IPS-20b (cell line): ENCODE data around the gene PGF.

Experiments
- H3K27ac ChIP-seq: one replicate; pipeline ENCODE4 v1.5.1; 2013; ENCODE audit warnings: low read length
- H3K27me3 ChIP-seq: 2 replicates; pipeline ENCODE4 v1.6.1; 2013; ENCODE audit warnings: mild to moderate bottlenecking, low read length, inconsistent platforms; ENCODE audit not compliant: insufficient read depth
- H3K36me3 ChIP-seq: 2 replicates; pipeline ENCODE4 v1.6.1; 2013; ENCODE audit warnings: low read depth, mild to moderate bottlenecking, inconsistent platforms, low read length, moderate library complexity; ENCODE audit not compliant: insufficient read depth
- H3K4me1 ChIP-seq: 2 replicates; pipeline ENCODE4 v1.6.1; 2013; ENCODE audit warnings: mild to moderate bottlenecking, control low read depth, inconsistent platforms, low read length, moderate library complexity; ENCODE audit not compliant: insufficient read depth
- H3K4me3 ChIP-seq: 2 replicates; pipeline ENCODE4 v1.5.1; 2013; ENCODE audit warnings: mild to moderate bottlenecking, low read length, inconsistent platforms
- H3K9ac ChIP-seq: 2 replicates; pipeline ENCODE4 v1.6.1; 2013; ENCODE audit warnings: low read depth, mild to moderate bottlenecking, inconsistent platforms, low read length, moderate library complexity
- H3K9me3 ChIP-seq: 2 replicates; pipeline ENCODE4 v1.6.1; 2013; ENCODE audit warnings: mild to moderate bottlenecking, low read depth, low read length, inconsistent platforms; ENCODE audit not compliant: insufficient read depth

The PGF gene

DNA sequence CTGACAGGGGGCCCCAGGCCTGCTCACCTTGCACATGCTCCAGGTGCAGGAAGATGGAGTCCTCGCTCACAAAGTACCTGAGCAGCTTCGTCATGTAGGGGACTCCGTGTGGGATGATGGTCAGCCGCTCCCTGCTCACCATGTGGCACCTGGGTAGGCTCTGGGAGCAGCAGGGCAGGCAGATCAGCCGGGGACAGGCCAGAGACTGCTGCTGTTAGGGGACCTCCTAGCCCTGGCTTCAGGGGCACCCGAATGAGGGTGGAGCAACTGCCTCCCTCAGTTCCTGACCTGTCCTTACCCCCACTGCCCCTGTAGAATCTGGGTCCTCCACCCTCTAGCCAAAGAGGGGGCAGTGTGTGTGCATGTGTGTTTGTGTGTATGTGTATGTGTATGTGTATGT, 44.2 kb downstream of the PGF start:
- no peak overlapping the region for H3K9ac ChIP-seq

GRCh38 chr14:74910556-74910955, 44.8 kb downstream of the PGF start:
- Histone ChIP-seq H3K9ac (no peak overlapping the region), H3K9me3 (no peaks in the 10 kb centered on the region), H3K36me3 (peaks cover 4% of the 10 kb centered on the region), H3K27ac (no peak overlapping the region), H3K27me3 (no peaks in the 10 kb centered on the region), H3K4me1 (no peaks in the 10 kb centered on the region), H3K4me3 (no peak overlapping the region)

More for the DNA sequence above, 44.2 kb downstream of the PGF start:
- Histone ChIP-seq H3K27ac (no peak overlapping the region), H3K4me1 (no peaks in the 10 kb centered on the region), H3K36me3 (peaks cover 4% of the 10 kb centered on the region), H3K9me3 (no peaks in the 10 kb centered on the region), H3K27me3 (no peaks in the 10 kb centered on the region), H3K4me3 (no peak overlapping the region)

GRCh38 chr14:74909911-74910310, 45.5 kb downstream of the PGF start:
- Histone ChIP-seq H3K36me3 (peaks cover 4% of the 10 kb centered on the region), H3K9me3 (no peaks in the 10 kb centered on the region), H3K9ac (no peak overlapping the region), H3K27ac (no peak overlapping the region), H3K4me3 (no peak overlapping the region), H3K27me3 (no peaks in the 10 kb centered on the region), H3K4me1 (no peaks in the 10 kb centered on the region)

DNA sequence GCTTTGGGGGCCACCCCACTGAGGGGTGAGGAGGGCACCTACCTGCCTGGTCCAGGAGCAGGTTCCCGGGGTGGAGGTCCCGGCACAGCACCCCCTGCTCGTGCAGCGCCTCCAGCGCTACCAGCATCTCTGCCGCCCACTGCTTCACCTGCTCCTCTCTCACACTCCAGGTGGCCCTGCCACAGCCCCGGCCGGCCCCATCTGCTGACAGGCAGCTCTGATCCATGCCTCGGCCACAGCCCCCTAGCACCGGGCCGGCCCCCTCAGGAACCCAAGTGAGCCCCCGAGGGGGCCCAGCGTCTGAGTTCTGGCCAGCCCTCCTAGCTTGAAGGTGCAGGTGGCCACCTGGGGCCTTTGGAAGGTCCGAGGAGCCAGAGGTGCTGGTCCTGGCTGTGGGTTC, 45.9 kb downstream of the PGF start:
- no peaks in the 10 kb centered on the region for H3K27me3 ChIP-seq

DNA sequence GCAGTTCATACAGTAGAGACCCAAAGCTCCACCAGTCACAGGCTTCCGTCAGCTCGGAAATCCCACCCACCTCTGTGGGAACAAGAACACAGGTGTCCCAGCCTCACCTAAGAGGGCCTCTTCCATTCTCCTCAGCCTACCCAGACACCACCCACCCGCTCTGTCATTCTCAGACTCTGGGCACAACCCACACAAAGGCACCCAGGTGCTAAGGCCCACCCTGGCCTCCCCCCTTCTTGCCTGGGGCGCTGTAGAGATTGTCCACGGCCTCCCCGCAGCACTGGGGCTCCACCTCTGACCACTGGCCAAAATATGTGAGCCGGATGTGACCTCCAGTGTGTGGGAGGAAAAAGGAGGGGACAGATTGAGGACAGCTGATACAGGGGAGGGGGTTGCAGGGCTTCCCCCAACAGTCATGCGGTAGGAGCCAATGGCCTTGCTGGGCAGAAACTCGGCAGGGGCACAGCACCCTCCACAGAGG, 46.5 kb downstream of the PGF start:
- peaks cover 14% of the 10 kb centered on the region for H3K36me3 ChIP-seq
- no peaks in the 10 kb centered on the region for H3K4me1 ChIP-seq
- no peak overlapping the region for H3K27ac ChIP-seq
- H3K4me3 ChIP-seq, result no peak overlapping the region
- no peak overlapping the region for H3K9ac ChIP-seq
- no peaks in the 10 kb centered on the region for H3K27me3 ChIP-seq
- no peaks in the 10 kb centered on the region for H3K9me3 ChIP-seq

More for the DNA sequence above, 45.9 kb downstream of the PGF start:
- Histone ChIP-seq H3K36me3 (peaks cover 8% of the 10 kb centered on the region), H3K9ac (no peak overlapping the region), H3K4me3 (no peak overlapping the region), H3K4me1 (no peaks in the 10 kb centered on the region), H3K9me3 (no peaks in the 10 kb centered on the region), H3K27ac (no peak overlapping the region)

GRCh38 chr14:74907744-74908143, 47.7 kb downstream of the PGF start:
- Histone ChIP-seq H3K36me3 (peaks cover 24% of the 10 kb centered on the region), H3K9ac (no peak overlapping the region), H3K27me3 (no peaks in the 10 kb centered on the region), H3K9me3 (no peaks in the 10 kb centered on the region), H3K4me3 (no peak overlapping the region), H3K27ac (no peak overlapping the region), H3K4me1 (no peaks in the 10 kb centered on the region; the same call in 1 of the 2 replicates)

DNA sequence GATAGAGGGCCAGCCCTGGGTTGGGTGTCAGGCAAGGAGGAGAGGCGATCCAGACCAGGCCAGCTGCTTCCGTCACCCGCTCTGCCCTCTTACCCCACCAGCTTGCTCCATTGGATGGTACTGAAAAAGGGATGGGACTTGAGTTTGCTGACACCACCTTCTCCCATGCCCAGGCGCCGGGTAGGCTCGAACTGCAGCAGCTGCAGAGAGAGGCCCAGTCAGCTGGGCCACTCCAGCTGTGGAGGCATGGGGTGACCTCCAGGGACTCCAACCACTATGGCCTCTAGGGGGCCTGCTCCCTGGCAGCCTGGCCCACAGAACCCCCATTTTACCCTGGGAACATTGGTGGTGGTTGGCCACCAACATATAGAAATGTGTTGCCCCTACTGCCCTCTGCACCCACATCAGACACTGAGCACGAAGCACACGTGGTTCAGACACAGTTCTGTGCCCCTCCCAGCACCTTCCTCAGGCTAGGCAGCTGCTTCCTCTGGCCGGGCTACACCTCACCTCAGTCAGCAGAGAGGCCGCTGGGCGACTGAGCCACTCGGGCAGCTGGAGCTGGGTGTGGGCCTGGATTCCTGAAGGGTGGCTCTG, 48.4 kb downstream of the PGF start:
- Histone ChIP-seq H3K9ac (no peak overlapping the region), H3K27ac (no peak overlapping the region), H3K9me3 (no peaks in the 10 kb centered on the region), H3K36me3 (peaks cover 31% of the 10 kb centered on the region), H3K4me1 (no peaks in the 10 kb centered on the region; the same call in 1 of the 2 replicates), H3K27me3 (no peaks in the 10 kb centered on the region), H3K4me3 (no peak overlapping the region)

DNA sequence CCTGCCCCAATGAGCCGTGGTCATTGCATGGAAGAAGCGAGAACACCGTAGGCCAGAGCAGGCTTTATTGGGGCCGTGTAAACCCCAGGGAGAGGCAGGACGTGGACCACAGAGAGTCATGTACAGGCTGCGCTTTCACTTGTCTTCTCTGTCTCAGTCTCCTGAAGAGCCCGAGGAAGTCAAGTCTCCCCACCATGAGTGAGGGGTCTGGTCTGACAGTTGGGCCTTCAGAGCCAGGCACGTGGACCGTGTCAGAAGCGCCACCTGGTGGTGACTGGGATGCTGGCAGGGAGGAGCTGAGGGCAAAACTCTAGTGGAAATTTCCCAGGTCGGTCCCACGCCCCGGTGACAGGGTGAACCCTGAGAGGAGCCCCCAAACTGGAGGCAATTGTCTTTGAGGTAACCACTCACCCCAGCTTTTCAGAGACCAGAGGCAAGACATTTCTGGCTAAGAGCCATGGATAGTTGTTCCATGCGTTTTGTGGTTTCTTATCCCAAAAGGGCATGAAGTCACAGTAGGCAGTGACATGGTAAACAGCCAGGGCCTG, 49.7 kb downstream of the PGF start:
- H3K27ac ChIP-seq, result no peak overlapping the region
- H3K9me3 ChIP-seq, result no peaks in the 10 kb centered on the region
- no peak overlapping the region for H3K4me3 ChIP-seq
- no peak overlapping the region for H3K9ac ChIP-seq
- peaks cover 44% of the 10 kb centered on the region for H3K36me3 ChIP-seq
- H3K27me3 ChIP-seq, result no peaks in the 10 kb centered on the region
- no peaks in the 10 kb centered on the region; the same call in 1 of the 2 replicates for H3K4me1 ChIP-seq

GRCh38 chr14:74904635-74905503, 50.5 kb downstream of the PGF start:
- H3K27ac ChIP-seq, result no peak overlapping the region
- H3K9ac ChIP-seq, result no peak overlapping the region
- no peaks in the 10 kb centered on the region for H3K27me3 ChIP-seq
- H3K4me1 ChIP-seq, result no peaks in the 10 kb centered on the region; the same call in 1 of the 2 replicates
- H3K4me3 ChIP-seq, result no peak overlapping the region
- no peaks in the 10 kb centered on the region for H3K9me3 ChIP-seq
- H3K36me3 ChIP-seq, result peaks cover 52% of the 10 kb centered on the region

- no peaks in the 10 kb centered on the region; the same call in 1 of the 2 replicates for H3K4me1 ChIP-seq
- H3K27ac ChIP-seq, result no peak overlapping the region
- no peaks in the 10 kb centered on the region for H3K9me3 ChIP-seq
- H3K27me3 ChIP-seq, result no peaks in the 10 kb centered on the region
- no peak overlapping the region for H3K4me3 ChIP-seq
- H3K9ac ChIP-seq, result no peak overlapping the region
- H3K36me3 ChIP-seq, result peaks cover 70% of the 10 kb centered on the region
These were observed 52.3 kb downstream of the PGF start for GRCh38 chr14:74902941-74903705.

GRCh38 chr14:74898694-74899093, 56.7 kb downstream of the PGF start:
- Histone ChIP-seq H3K4me1 (no peaks in the 10 kb centered on the region; the same call in 1 of the 2 replicates), H3K27me3 (no peaks in the 10 kb centered on the region), H3K9me3 (no peaks in the 10 kb centered on the region), H3K4me3 (no peak overlapping the region), H3K36me3 (peaks cover 99% of the 10 kb centered on the region), H3K9ac (no peak overlapping the region), H3K27ac (no peak overlapping the region)
